Endothelial cell of umbilical vein (primary cell): ENCODE results near the gene HSPA1A. TPM values are rescaled to one million over a fixed set of nuclear protein-coding genes. Genes with fewer than 3 reads are reported as not detected.

Experiments used
- BruUV-seq: library from RNA; stranded (reverse); fragments of 400-500 nt; replicated peaks from 2 replicates; lab custom pipeline; 2021; lab: Mats Ljungman, UMichigan
- CTCF ChIA-PET: fragments of 300-600, 350-600 bp; sonication (Branson Sonifier 250); formaldehyde crosslinking; loops from one replicate; lab custom pipeline; 2021; ENCODE audit warnings: antibody characterized with exemption, inconsistent platforms; lab: Charles Lee
- POLR2A ChIA-PET: fragments of 300-600, 350-600 bp; sonication (Branson Sonifier 250); formaldehyde crosslinking; loops from one replicate; lab custom pipeline; 2021; ENCODE audit warnings: antibody characterized with exemption, inconsistent platforms; lab: Charles Lee
- DNase-seq: peaks from one replicate; pipeline ENCODE4 v3.0.0-alpha.2; 2011; ENCODE audit warnings: low read depth, low spot score
- FAIRE-seq: peaks from 2 replicates; lab custom pipeline; 2011; peaks lifted over from hg19 to GRCh38; lab: Jason Lieb, UNC
- H2AFZ ChIP-seq: 2 replicates; pipeline ENCODE4 v1.6.0; 2012; ENCODE audit warnings: low read depth, low read length, control low read depth, inconsistent platforms
- H3K27ac ChIP-seq: 2 replicates; pipeline ENCODE4 v1.5.1; 2011; ENCODE audit warnings: low read depth, mild to moderate bottlenecking, control low read depth, low read length, moderate library complexity; ENCODE audit not compliant: insufficient read depth
- H3K27me3 ChIP-seq, 2 experiments: 2 replicates each; pipeline versions ENCODE4 v1.6.0 to v1.6.1; 2011; ENCODE audit warnings: low read length in 2 of 2, mixed read lengths in 1 of 2; ENCODE audit not compliant: control insufficient read depth in 2 of 2, insufficient read depth in 2 of 2
- H3K36me3 ChIP-seq, 2 experiments: 2 replicates in 1 of 2; 3 replicates in 1 of 2; pipeline ENCODE4 v1.5.1; 2011; ENCODE audit warnings: low read length in 2 of 2, mild to moderate bottlenecking in 1 of 2, moderate library complexity in 1 of 2; ENCODE audit not compliant: control insufficient read depth in 2 of 2, insufficient read depth in 2 of 2; ENCODE audit errors: extremely low read depth in 1 of 2
- H3K4me1 ChIP-seq: 3 replicates; pipeline ENCODE4 v1.5.1; 2011; ENCODE audit warnings: mild to moderate bottlenecking, low read length; ENCODE audit not compliant: control insufficient read depth, insufficient read depth; ENCODE audit errors: extremely low read depth
- H3K4me2 ChIP-seq: 2 replicates; pipeline ENCODE4 v1.6.1; 2011; ENCODE audit warnings: low read length, control low read depth, mixed read lengths; ENCODE audit not compliant: insufficient read depth
- H3K4me3 ChIP-seq, 3 experiments: fragments of 200-600 bp in 1 of 3; sonication (generic), shearing (Covaris generic) in 1 of 3; replicated peaks in 1 of 3; 2 replicates each; pipeline ENCODE4 v1.5.1; 2011 to 2016; ENCODE audit warnings: control low read depth in 3 of 3, low read length in 3 of 3, mild to moderate bottlenecking in 2 of 3, inconsistent platforms in 1 of 3, low read depth in 1 of 3, moderate library complexity in 1 of 3; ENCODE audit not compliant: insufficient read depth in 1 of 3
- H3K79me2 ChIP-seq: 2 replicates; pipeline ENCODE4 v1.6.0; 2012; ENCODE audit warnings: low read length, inconsistent platforms; ENCODE audit not compliant: control insufficient read depth, insufficient read depth
- H3K9ac ChIP-seq: replicated peaks from 2 replicates; pipeline ENCODE3; 2011; ENCODE audit warnings: low read length, control low read depth; ENCODE audit not compliant: insufficient read depth; ENCODE audit errors: extremely low read depth
- H3K9me1 ChIP-seq: replicated peaks from 3 replicates; pipeline ENCODE4 v1.6.0; 2011; ENCODE audit warnings: mild to moderate bottlenecking, low read length; ENCODE audit not compliant: control insufficient read depth, insufficient read depth; ENCODE audit errors: extremely low read depth
- H3K9me3 ChIP-seq: replicated peaks from 2 replicates; pipeline ENCODE4 v1.5.1; 2012; ENCODE audit warnings: low read length, inconsistent platforms; ENCODE audit not compliant: control insufficient read depth, insufficient read depth
- H4K20me1 ChIP-seq: replicated peaks from 2 replicates; pipeline ENCODE3; 2011; ENCODE audit warnings: mild to moderate bottlenecking, low read length; ENCODE audit not compliant: control insufficient read depth, insufficient read depth; ENCODE audit errors: extremely low read depth
- CTCF ChIP-seq, 2 donors: IDR thresholded peaks; 1 replicate in 1 of 2; 2 replicates in 1 of 2; pipeline ENCODE4 v1.5.1; 2011; ENCODE audit warnings: low read length in 2 of 2, mild to moderate bottlenecking in 2 of 2, moderate library complexity in 2 of 2, control low read depth in 1 of 2, inconsistent platforms in 1 of 2, low read depth in 1 of 2; ENCODE audit not compliant: insufficient read depth in 1 of 2; ENCODE audit errors: extremely low read depth in 1 of 2
- EZH2 ChIP-seq: IDR thresholded peaks from 2 replicates; pipeline ENCODE4 v1.6.1; 2012; ENCODE audit warnings: borderline replicate concordance, low read depth, mild to moderate bottlenecking, moderate library complexity, low read length, inconsistent platforms; ENCODE audit not compliant: severe bottlenecking
- FOS ChIP-seq: IDR thresholded peaks from 2 replicates; pipeline ENCODE4 v1.6.1; 2011; ENCODE audit warnings: mild to moderate bottlenecking, low read length, moderate library complexity, borderline replicate concordance; ENCODE audit not compliant: insufficient read depth
- GATA2 ChIP-seq: IDR thresholded peaks from 2 replicates; pipeline ENCODE4 v1.7.0; 2011; ENCODE audit warnings: low read depth, mild to moderate bottlenecking, moderate library complexity, mixed read lengths, low read length; ENCODE audit not compliant: insufficient read length, insufficient read depth
- JUN ChIP-seq: IDR thresholded peaks from 2 replicates; pipeline ENCODE4 v1.6.1; 2011; ENCODE audit warnings: borderline replicate concordance, low read depth; ENCODE audit not compliant: insufficient read length, insufficient read depth
- MYC ChIP-seq: IDR thresholded peaks from one replicate; pipeline ENCODE4 v1.6.1; 2011; ENCODE audit warnings: mild to moderate bottlenecking, low read depth, low read length
- POLR2A ChIP-seq: IDR thresholded peaks from 2 replicates; pipeline ENCODE4 v1.6.1; 2012; ENCODE audit warnings: low read depth, mild to moderate bottlenecking, control low read depth, low read length
- POLR2AphosphoS5 ChIP-seq: IDR thresholded peaks from 2 replicates; pipeline ENCODE4 v1.6.1; 2012; ENCODE audit warnings: low read depth, mild to moderate bottlenecking, control low read depth, low read length, moderate library complexity; ENCODE audit not compliant: insufficient read depth
- dilution Hi-C: fragments of 300-500 bp; cut with MboI; formaldehyde crosslinking; loops from one replicate; pipeline ENCODE4 v1.15.0; 2019; ENCODE audit warnings: low sequenced_read_pairs; ENCODE audit not compliant: extremely low pct_ligation_motif_present
- intact Hi-C: fragments of 100-400 bp; cut with micrococcal nuclease; formaldehyde crosslinking; loops from one replicate; pipeline ENCODE4 v1.10.0; 2022
- polyA plus RNA-seq, 4 experiments: library from polyadenylated mRNA; depleted of rRNA in 3 of 4; stranded (reverse) in 3 of 4; unstranded in 1 of 4; fragments of >200 nt; gene quantifications; 2 replicates each; pipeline versions ENCODE4 v1.2.1 to v1.2.3, GENCODE V29; 2011 to 2012; ENCODE audit warnings: missing spikeins in 1 of 4
- total RNA-seq: library from RNA; stranded (reverse); gene quantifications from 2 replicates; pipeline ENCODE4 v1.2.3, GENCODE V29; 2021
- TF ChIP-seq, protein P1 (sequence below): IDR thresholded peaks from 2 replicates; pipeline ENCODE4 v1.6.1; 2011; ENCODE audit not compliant: insufficient read depth, insufficient read length

Gene HSPA1A
- total and polyA plus RNA-seq, 2 donors (not counting 3 experiments of a cell fraction or from before 2014, with no cell fraction given) = 56.0 to 58.3 TPM

DNA sequence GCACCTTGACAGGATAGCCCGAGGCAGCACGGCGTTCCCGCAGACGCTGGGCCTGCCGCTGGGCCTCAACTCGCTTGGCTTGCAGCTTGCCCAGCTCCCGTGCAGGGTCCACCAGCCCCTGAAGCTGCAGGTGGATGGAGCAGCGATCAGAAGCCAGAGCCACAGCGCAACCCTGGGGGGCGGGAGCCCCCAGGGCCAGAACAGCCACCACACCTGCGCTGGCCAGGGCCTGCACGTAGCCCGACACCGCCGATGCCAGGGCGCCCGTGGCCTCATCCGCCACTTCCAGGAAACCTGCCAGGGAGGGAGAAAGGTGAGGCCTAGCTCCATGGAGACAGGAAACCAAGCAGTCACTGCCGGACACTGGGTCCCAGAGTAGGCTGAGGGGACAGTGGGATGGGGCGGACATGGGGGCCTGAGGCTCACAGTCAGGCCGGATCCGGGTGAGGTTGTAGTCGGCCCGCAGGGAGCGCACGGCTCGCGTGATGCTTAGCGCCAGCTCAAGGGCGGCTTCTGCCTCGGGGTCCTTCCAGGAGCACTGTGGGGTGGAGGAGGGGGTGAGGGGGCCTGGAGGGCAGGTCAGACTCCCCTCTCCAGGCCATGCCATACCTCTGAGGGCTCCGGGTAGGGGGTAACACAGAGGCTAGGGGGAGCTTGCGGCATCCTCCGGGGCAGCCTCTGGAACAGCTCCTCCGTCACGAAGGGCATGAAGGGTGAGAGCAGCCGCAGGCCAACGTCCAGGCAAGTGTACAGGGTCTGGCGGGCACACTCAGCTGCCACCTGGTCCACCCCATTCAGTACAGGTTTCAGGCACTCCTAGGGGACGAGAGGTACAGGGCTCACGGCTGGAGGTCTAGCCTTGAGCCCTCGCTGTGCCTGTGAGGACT is 36.1 kb upstream of the HSPA1A start:
- CTCF ChIA-PET = interaction anchor here (1.0 to 2.3 kb wide), 2 partner anchors 9 to 12 kb away, joined by 4 to 14 read pairs; no protein-coding TSS in a partner anchor

GRCh38 chr6:31779908-31780307 is 35.4 kb upstream of the HSPA1A start:
- BruUV-seq = no TSS peak
- no peak for FAIRE-seq
- H3K27ac ChIP-seq = no peak overlapping the region
- H3K4me2 ChIP-seq = no peak overlapping the region
- H4K20me1 ChIP-seq = no peaks in the 10 kb centered on the region
- no peak overlapping the region for H3K9ac ChIP-seq
- H3K9me1 ChIP-seq = no peaks in the 10 kb centered on the region
- ChIA-PET POLR2A (no interaction called here), CTCF (interaction anchor here (0.9 to 2.3 kb wide), 2 partner anchors 10 to 11 kb away, joined by 3 to 14 read pairs; no protein-coding TSS in a partner anchor)
- peaks cover 4% of the 10 kb centered on the region for H3K4me1 ChIP-seq
- no peaks in the 10 kb centered on the region for H3K27me3 ChIP-seq
- DNase-seq = no peak
- H3K9me3 ChIP-seq = no peaks in the 10 kb centered on the region
- peaks cover 7 to 45% of the 10 kb centered on the region in 2 experiments for H3K36me3 ChIP-seq
- dilution Hi-C loops = no loop called here
- no peaks in the 10 kb centered on the region for H3K79me2 ChIP-seq
- TF ChIP-seq MYC (no peak), POLR2A (no peak), JUN (no peak), POLR2AphosphoS5 (no peak), FOS (no peak), GATA2 (no peak), EZH2 (no peak), CTCF (IDR thresholded peaks at IDR 0.05; ENCODE audit: extremely low read depth in 1 of 2, insufficient read depth in 1 of 2, low read depth in 1 of 2, low read length in 2 of 2) (no peak)
- TF ChIP-seq, protein P1, sequence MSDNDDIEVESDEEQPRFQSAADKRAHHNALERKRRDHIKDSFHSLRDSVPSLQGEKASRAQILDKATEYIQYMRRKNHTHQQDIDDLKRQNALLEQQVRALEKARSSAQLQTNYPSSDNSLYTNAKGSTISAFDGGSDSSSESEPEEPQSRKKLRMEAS = no peak
- intact Hi-C loops = no loop called here
- no peak overlapping the region for H2AFZ ChIP-seq
- no peak overlapping the region for H3K4me3 ChIP-seq

More for the DNA sequence above, 36.1 kb upstream of the HSPA1A start:
- no peaks in the 10 kb centered on the region for H3K9me1 ChIP-seq
- peaks cover 3 to 38% of the 10 kb centered on the region in 2 experiments for H3K36me3 ChIP-seq
- no peaks in the 10 kb centered on the region for H3K9me3 ChIP-seq
- DNase-seq (no peak), FAIRE-seq (no peak)
- TSS peak; percentile 37 for BruUV-seq
- H3K27me3 ChIP-seq = no peaks in the 10 kb centered on the region
- intact Hi-C loops = no loop called here
- H3K27ac ChIP-seq = no peak overlapping the region
- no peak overlapping the region for H3K9ac ChIP-seq
- H4K20me1 ChIP-seq = no peaks in the 10 kb centered on the region
- no peak overlapping the region for H3K4me3 ChIP-seq
- TF ChIP-seq MYC (no peak), POLR2A (no peak), GATA2 (no peak)
- H3K4me2 ChIP-seq = no peak overlapping the region
- no peaks in the 10 kb centered on the region for H3K79me2 ChIP-seq
- dilution Hi-C loops = no loop called here
- POLR2A ChIA-PET = no interaction called here
- no peak overlapping the region for H2AFZ ChIP-seq
- peaks cover 4% of the 10 kb centered on the region for H3K4me1 ChIP-seq
